Chondrocyte (in vitro differentiated cells): ENCODE results near the gene TCP11. TPM values are rescaled to one million over a fixed set of nuclear protein-coding genes. Genes with fewer than 3 reads are reported as not detected.

Source experiments
- DNase-seq: peaks from one replicate; pipeline ENCODE4 v3.0.0; 2021; ENCODE audit warnings: mixed read lengths, low spot score
- H3K27ac Mint-ChIP-seq: one replicate; pipeline ENCODE4 v1.8.0; 2021; ENCODE audit warnings: mild to moderate bottlenecking, moderate library complexity, mixed read lengths; ENCODE audit not compliant: unreplicated experiment
- H3K27me3 Mint-ChIP-seq: 2 replicates; pipeline ENCODE4 v1.8.0; 2021; ENCODE audit warnings: low read depth, mixed read lengths
- H3K36me3 Mint-ChIP-seq: 2 replicates; pipeline ENCODE4 v1.8.0; 2021; ENCODE audit warnings: low read depth, mixed read lengths
- H3K4me1 Mint-ChIP-seq: 2 replicates; pipeline ENCODE4 v1.8.0; 2021; ENCODE audit warnings: low read depth, mild to moderate bottlenecking, mixed read lengths
- H3K4me3 Mint-ChIP-seq: one replicate; pipeline ENCODE4 v1.8.0; 2021; ENCODE audit warnings: mild to moderate bottlenecking, moderate library complexity, mixed read lengths; ENCODE audit not compliant: unreplicated experiment
- H3K9me3 Mint-ChIP-seq: 2 replicates; pipeline ENCODE4 v1.8.0; 2021; ENCODE audit warnings: low read depth, mixed read lengths
- total RNA-seq: library from RNA; stranded (reverse); gene quantifications from 3 replicates; pipeline ENCODE4 v1.2.1, GENCODE V29; 2021
- TF ChIP-seq, protein P1 (sequence below): fragments of 200-600 bp; sonication (generic); IDR thresholded peaks from 2 replicates; pipeline ENCODE4 v1.5.0; 2021; ENCODE audit warnings: antibody characterized with exemption, mild to moderate bottlenecking, moderate library complexity

The TCP11 gene
- total RNA-seq, 1 donor from 2014 or later = not detected

DNA sequence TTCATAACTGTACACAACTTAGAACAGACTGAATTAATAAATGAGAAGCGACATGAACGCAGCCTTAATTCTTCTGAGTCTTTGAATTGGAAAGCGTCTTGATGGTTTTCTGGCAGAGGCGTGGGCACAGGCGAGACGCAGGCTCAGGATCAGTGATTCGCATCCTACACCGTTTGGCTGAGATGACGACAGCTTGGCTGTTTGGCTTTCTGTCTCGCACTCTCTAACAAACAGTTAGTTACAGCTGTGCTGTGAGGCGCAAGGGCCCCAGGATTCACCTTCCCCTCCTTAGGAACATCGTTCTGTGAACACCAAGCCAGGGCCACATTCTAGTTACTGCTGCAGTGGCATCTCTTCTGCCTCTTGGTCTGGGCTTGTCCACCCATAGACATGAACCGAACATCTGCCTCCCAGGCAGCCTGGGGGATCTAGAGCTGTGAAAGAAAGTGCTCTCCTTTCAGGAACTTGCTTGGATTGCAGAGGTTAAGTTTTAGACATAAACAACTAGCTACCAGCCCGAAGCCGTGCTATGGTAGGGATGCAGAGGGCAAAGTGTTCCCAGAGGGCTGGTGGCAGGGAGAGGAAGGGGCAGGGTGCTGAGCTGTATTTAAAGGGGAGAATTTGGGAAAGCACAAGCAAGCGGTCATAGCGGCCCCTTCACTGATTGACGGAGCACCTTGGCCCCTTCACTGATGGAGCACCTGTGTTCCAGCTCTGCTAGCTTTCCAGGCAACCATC lies 49.6 kb downstream of the TCP11 start:
- peak overlapping the region; percentile 31 for H3K4me3 Mint-ChIP-seq
- no peaks in the 10 kb centered on the region for H3K27me3 Mint-ChIP-seq
- peaks cover 11% of the 10 kb centered on the region for H3K36me3 Mint-ChIP-seq
- peaks cover 74% of the 10 kb centered on the region for H3K4me1 Mint-ChIP-seq
- peak overlapping the region; percentile 73 for H3K27ac Mint-ChIP-seq
- TF ChIP-seq, protein P1, sequence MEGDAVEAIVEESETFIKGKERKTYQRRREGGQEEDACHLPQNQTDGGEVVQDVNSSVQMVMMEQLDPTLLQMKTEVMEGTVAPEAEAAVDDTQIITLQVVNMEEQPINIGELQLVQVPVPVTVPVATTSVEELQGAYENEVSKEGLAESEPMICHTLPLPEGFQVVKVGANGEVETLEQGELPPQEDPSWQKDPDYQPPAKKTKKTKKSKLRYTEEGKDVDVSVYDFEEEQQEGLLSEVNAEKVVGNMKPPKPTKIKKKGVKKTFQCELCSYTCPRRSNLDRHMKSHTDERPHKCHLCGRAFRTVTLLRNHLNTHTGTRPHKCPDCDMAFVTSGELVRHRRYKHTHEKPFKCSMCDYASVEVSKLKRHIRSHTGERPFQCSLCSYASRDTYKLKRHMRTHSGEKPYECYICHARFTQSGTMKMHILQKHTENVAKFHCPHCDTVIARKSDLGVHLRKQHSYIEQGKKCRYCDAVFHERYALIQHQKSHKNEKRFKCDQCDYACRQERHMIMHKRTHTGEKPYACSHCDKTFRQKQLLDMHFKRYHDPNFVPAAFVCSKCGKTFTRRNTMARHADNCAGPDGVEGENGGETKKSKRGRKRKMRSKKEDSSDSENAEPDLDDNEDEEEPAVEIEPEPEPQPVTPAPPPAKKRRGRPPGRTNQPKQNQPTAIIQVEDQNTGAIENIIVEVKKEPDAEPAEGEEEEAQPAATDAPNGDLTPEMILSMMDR = no peak
- DNase-seq = peak; percentile 40
- H3K9me3 Mint-ChIP-seq = no peaks in the 10 kb centered on the region

DNA sequence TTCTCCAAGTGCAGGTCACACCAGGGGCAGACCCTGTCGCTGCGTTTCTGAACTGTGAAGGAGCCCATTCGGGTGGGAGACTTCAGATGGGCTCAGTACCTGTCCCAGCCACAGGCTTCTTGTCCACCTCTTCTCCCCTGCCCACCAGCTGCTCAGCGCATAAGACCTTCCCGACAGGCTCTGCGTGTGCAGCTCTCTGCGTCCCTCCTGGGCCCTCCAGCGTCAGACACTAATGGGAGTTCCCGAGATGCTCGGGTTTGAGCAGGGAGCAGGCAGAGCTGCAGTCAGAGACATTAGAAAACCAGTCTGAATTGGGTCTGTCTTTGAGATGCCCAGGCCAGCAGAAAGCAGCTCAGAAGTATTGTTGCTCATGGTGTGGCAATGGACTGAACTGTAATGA lies 50.4 kb downstream of the TCP11 start:
- DNase-seq = peak; percentile 73
- H3K27ac Mint-ChIP-seq = no peak overlapping the region
- peaks cover 67% of the 10 kb centered on the region for H3K4me1 Mint-ChIP-seq
- no peak overlapping the region for H3K4me3 Mint-ChIP-seq
- no peaks in the 10 kb centered on the region for H3K9me3 Mint-ChIP-seq
- TF ChIP-seq, protein P1 = no peak
- H3K36me3 Mint-ChIP-seq = peaks cover 16% of the 10 kb centered on the region
- H3K27me3 Mint-ChIP-seq = no peaks in the 10 kb centered on the region

DNA sequence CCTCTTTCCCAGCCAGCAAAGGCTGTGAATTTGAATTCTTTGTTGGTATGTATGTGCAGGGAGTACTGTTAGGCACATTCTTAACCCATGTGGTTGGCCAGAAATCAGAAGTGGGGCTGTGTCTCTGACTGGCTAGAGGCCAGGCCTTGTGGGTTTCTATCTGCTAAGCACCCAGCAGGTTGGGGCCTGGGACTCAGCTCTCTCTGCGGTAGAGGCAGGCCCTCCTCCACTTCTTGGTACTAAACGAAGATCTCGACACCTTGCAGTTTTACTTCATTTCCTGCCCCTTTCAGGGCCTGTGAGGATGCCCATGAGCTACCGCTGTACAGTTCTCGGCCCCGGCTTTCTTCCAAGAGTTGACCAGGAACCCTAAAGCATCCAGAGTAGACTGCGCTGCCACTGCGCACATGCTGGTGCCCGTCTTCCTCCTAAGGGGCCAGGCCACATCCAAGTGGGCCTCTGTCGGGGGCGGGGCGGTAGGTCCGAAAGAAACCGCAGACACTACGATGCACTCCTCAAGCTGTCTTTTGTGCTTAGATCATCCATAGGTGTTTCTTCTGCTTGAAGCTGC lies 51.1 kb downstream of the TCP11 start:
- DNase-seq = peak; percentile 68
- Mint-ChIP-seq H3K4me1 (peaks cover 61% of the 10 kb centered on the region), H3K9me3 (no peaks in the 10 kb centered on the region), H3K27me3 (no peaks in the 10 kb centered on the region), H3K36me3 (peaks cover 20% of the 10 kb centered on the region), H3K4me3 (no peak overlapping the region), H3K27ac (peak overlapping the region; percentile 92)
- TF ChIP-seq, protein P1 = no peak

DNA sequence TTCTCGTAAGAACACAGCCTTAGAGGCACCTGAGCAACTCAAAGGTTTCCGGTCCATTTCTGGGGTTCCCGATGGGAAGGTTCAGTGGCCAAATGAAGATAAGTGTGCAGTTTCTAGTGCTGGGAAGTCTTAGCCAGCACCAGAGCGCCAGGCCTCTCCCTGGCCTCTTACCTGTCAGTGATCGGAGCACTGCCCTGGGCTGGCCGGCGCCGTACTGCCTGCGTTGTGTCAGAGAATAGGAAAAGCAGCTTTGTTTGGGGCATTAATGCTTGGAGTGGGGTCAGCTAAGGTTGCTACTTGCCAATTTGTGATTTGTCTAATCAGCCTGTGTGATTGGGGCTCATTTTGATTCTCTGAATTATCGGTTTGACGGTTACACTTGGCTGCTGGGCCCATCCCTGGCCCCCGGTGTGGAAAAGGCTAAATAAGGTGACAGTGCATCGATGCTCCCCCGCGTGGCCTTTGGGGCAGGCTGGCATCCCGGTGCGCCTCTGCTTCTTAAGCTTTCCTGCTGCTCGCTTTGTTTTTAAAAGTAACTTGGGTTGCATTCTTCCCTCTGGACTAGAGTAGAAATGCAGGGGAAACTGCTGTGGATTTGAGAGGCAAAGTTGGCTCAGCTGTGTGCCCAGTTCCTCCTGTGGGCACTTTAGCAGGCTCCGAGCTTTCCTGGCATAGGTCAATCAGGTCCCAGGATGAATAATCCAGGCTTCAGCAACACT lies 51.8 kb downstream of the TCP11 start:
- DNase-seq = peak; percentile 59
- Mint-ChIP-seq H3K27me3 (no peaks in the 10 kb centered on the region), H3K36me3 (peaks cover 21% of the 10 kb centered on the region), H3K4me1 (peaks cover 57% of the 10 kb centered on the region), H3K4me3 (no peak overlapping the region), H3K27ac (peak overlapping the region; percentile 92), H3K9me3 (no peaks in the 10 kb centered on the region)
- TF ChIP-seq, protein P1 = no peak
